GM10248 (cell line): ENCODE data around the gene PDCD5.

Source experiments
- CTCF ChIA-PET: fragments of 300-600 bp; sonication (Branson Sonifier 250); formaldehyde crosslinking; extraction: SDS; loops from one replicate; lab custom pipeline; 2021; ENCODE audit warnings: antibody characterized with exemption; lab: Yijun Ruan, JAX
- POLR2A ChIA-PET: fragments of 350-650 bp; sonication (Branson Sonifier 250); formaldehyde crosslinking; extraction: SDS; loops from one replicate; lab custom pipeline; 2020; ENCODE audit warnings: antibody characterized with exemption; lab: Yijun Ruan, JAX
- DNase-seq: peaks from one replicate; pipeline ENCODE4 v3.0.0; 2012; ENCODE audit errors: extremely low spot score
- TF ChIP-seq, protein P1 (sequence below): IDR thresholded peaks from 2 replicates; pipeline ENCODE4 v1.5.1; 2012; ENCODE audit warnings: mild to moderate bottlenecking, low read depth; ENCODE audit errors: extremely low read depth, missing control alignments, control extremely low read depth

Gene PDCD5

DNA sequence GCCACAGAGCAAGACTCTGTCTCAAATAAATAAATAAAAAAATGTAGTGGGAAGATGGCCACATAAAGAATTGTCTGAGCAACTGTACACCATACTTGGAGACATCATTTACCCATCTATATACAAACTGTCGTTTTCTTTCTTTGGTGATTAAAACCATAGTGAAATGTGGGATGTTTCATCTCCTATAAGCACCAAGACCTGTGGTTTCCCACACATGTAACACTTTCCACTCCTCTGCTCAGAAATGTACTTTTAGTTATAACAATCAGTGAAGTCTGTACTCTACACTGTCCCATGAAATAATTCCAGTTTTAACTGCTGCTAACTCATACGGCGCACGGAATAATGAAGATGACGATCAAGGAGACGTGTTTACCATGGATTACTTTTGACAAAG lies 18.3 kb downstream of the PDCD5 start:
- TF ChIP-seq, protein P1, sequence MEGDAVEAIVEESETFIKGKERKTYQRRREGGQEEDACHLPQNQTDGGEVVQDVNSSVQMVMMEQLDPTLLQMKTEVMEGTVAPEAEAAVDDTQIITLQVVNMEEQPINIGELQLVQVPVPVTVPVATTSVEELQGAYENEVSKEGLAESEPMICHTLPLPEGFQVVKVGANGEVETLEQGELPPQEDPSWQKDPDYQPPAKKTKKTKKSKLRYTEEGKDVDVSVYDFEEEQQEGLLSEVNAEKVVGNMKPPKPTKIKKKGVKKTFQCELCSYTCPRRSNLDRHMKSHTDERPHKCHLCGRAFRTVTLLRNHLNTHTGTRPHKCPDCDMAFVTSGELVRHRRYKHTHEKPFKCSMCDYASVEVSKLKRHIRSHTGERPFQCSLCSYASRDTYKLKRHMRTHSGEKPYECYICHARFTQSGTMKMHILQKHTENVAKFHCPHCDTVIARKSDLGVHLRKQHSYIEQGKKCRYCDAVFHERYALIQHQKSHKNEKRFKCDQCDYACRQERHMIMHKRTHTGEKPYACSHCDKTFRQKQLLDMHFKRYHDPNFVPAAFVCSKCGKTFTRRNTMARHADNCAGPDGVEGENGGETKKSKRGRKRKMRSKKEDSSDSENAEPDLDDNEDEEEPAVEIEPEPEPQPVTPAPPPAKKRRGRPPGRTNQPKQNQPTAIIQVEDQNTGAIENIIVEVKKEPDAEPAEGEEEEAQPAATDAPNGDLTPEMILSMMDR = no peak
- ChIA-PET POLR2A (no interaction called here), CTCF (interaction anchor here (1.1 to 2.7 kb wide), 4 partner anchors 13 to 40 kb away, joined by 3 to 19 read pairs (median 8); no protein-coding TSS in a partner anchor)
- no peak for DNase-seq

DNA sequence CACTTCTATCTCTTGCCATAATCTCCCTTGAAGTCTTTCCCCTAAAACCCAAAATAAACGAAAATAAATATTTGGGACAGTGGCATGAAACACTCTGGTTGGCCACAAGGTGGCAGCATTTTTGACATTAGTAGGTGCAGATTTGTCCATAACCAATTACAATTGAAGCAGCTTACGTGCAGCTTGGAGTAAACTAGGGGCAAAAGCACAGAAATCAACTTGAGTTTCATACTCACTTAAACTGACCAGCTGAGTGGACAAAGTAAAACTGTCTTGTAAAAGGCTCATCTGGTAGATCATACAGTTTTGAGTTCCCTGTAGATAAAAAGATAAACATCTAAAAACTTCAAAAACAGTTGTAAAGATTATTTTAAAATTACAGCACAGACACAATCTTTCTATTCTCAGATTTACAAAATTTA lies 18.8 kb downstream of the PDCD5 start:
- CTCF ChIA-PET = interaction anchor here (0.7 to 2.7 kb wide), 13 partner anchors 13 to 262 kb away, joined by 3 to 19 read pairs (median 4); partner anchors contain the start of gene PDCD5
- POLR2A ChIA-PET = no interaction called here
- TF ChIP-seq, protein P1 = peak; percentile 56
- DNase-seq = peak; percentile 67

- CTCF ChIA-PET = interaction anchor here (1.0 kb wide), 1 partner anchor 26 kb away, joined by 3 read pairs; no protein-coding TSS in a partner anchor
- TF ChIP-seq, protein P1 = no peak
- POLR2A ChIA-PET = no interaction called here
- DNase-seq = no peak
These were observed 23.0 kb downstream of the PDCD5 start for GRCh38 chr19:32603961-32604360.

GRCh38 chr19:32605544-32605943 lies 24.6 kb downstream of the PDCD5 start:
- TF ChIP-seq, protein P1 = no peak
- ChIA-PET POLR2A (no interaction called here), CTCF (no interaction called here)
- DNase-seq = no peak

- ChIA-PET POLR2A (no interaction called here), CTCF (no interaction called here)
- DNase-seq = no peak
- TF ChIP-seq, protein P1 = no peak
These were observed 25.3 kb downstream of the PDCD5 start for GRCh38 chr19:32606289-32606688.

- TF ChIP-seq, protein P1 = no peak
- DNase-seq = no peak
- CTCF ChIA-PET = no interaction called here
- POLR2A ChIA-PET = no interaction called here
These were observed 26.5 kb downstream of the PDCD5 start for GRCh38 chr19:32607479-32607878.
